B cell (primary cell): ENCODE data around the gene DOCK3.

Experiments
- CTCF ChIP-seq: fragments of 200-600 bp; IDR thresholded peaks from one replicate; pipeline ENCODE4 v1.8.0; 2022; ENCODE audit warnings: antibody characterized with exemption, mild to moderate bottlenecking
- EZH2 ChIP-seq: IDR thresholded peaks from 2 replicates; pipeline ENCODE4 v1.6.1; 2012; ENCODE audit warnings: borderline replicate concordance, low read depth, mild to moderate bottlenecking, moderate library complexity, low read length; ENCODE audit not compliant: insufficient read depth, poor library complexity, severe bottlenecking

DNA sequence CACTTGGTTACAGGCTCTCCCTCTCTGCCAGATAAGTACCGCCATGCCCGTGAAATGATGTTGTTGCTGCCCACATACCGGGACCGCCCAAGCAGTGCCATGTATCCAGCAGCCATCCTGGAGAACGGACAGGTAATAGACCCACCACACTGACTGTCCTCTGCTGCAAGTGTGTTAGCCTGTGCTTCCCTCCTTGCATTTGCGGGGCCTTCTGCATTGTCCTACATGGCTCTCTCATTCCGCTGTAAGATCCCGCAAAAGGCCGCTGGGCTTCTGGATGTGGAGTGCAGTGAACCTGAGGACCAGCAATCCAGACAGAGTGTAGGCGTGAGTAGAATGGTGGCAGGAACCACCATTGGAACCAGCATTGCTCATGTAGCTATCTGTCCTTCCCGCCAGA, 699.7 kb downstream of the DOCK3 start:
- TF ChIP-seq CTCF = no peak
- TF ChIP-seq EZH2 = no peak
